HG03432 (cell line): Measurements from ENCODE around the gene NPR2.

Source experiments
- ATAC-seq: cut with Tn5 transposase; IDR thresholded peaks from one replicate; pipeline ENCODE4 v1.9.1; 2021; ENCODE audit warnings: mild to moderate bottlenecking, moderate library complexity; ENCODE audit not compliant: unreplicated experiment

Gene NPR2

DNA sequence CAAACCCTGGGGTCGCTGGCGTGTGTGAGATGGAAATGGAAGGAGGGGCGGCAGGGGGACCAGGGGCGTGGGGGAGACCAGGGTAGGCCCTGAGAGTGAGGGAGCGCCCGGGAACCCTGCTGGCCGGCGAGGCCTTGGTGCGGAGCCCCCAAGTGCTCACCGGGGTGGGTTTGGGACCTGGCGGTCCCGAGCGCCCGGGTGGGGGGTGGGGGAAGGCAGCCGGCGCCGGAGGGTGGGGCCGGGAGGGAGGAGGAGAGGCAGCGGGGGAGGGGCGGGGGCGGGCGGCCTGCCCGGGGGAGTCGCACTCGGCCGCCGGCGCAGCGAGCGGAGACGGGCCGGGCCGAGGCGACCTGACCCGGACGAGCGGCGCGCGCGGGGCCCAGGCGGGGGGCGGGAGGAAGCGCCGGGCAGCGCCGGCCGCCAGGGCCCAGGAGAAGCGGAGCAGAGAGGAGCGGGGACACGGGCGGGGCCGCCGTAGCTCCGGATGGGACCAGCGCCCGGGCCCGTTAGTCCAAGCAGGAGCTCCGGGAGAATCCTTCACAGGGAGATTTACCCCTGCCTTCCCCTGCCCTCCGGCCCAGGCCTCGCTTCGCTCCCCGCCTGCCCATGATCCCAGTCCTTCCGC, at the start of gene NPR2:
Gene NPR2 (plus strand): TSS at position 295 of the 625 bp plus-strand sequence. CDS start 818 bp downstream, outside the sequence.
- ATAC-seq: no peak

DNA sequence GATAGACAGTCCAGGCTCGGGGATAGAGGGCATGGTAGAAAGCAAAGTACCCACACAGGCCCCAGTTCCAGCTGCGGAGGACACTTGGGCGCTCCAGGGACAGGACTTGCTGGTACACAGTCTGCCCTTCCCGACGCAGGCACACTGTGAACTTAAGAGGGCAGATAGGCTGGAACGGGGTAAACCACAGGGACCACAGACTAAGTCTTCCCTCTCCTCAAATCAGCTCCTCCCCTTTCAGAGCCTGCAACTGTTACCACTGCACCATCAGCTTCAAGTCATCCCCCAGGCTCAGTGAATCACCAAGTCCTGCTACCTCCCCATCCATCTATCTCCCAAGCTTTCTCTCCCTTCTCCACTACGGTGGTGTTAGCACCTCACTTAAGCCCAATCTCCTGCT, 49.7 kb upstream of the NPR2 start:
- ATAC-seq: no peak

DNA sequence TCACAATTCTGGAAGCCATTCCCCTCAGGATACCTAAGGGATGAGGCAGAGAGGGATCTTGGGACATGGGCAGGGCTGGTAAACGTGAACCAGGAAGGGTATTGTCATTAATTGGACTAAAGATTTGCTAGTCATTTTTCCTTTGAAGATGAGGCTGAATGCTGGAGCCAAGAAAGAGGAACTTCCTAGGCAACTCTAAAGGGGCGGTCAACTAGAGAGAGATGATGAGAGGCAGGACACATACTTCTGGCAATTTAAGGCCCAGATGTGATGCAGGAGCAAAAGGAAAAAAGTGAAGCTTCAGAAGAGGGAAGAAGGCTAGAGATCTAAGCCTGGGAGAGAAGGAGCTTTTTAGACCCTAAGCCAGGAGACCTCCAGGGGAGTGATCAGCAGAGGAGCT, 47.9 kb upstream of the NPR2 start:
- ATAC-seq: no peak

GRCh38 chr9:35743880-35744518, 47.4 kb upstream of the NPR2 start:
- ATAC-seq: no peak

- no peak for ATAC-seq
Observed at GRCh38 chr9:35745569-35745968, 45.8 kb upstream of the NPR2 start.

DNA sequence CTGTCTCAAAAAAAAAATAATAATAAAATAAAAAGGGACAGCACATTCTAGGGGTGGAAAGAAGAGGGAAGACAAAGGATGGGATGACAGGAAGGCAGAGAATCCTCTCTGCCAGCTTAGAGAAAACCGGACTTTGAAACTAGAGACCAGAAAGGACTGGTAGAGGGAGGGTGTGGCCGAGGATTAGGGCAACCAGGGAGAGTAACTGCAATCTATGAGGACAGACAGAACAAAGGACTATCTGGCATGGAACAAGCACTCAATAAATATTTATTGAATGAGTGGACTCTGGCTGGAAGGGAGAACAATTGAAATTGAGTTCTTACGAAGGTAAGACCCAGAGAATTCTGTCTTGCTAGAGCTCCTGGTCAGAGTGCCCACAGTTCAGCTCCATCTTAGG, 44.8 kb upstream of the NPR2 start:
- no peak for ATAC-seq

DNA sequence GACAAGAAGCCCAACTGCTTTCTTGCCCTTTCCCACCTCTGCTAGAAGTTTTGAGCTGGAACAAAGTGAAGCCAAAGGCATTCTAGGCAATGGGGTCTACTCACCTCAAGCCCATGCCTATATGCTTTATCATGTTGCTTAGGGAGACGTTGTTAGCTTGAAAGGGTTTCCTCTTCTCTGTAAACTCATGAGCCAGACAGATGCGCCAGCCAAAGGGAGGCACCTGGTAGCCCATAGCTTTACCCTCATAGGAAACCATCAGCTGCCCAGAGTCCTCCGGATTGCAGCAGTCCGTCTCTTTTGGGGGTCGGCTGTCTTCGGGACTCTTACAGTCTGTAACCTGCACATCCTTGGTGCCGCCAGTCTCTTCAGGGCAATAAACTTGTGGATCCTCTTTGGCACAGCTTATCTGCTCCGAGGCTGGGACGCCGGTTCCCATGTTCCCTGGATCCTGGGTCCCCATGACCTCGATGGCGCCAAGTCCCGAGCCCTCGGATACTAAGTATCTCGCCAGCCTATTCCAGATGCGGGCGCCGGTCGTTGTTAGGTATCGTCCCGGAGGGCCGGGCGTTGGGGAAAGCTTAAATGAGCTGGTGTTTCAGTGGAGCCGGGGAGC, 43.0 kb upstream of the NPR2 start:
- no peak for ATAC-seq

DNA sequence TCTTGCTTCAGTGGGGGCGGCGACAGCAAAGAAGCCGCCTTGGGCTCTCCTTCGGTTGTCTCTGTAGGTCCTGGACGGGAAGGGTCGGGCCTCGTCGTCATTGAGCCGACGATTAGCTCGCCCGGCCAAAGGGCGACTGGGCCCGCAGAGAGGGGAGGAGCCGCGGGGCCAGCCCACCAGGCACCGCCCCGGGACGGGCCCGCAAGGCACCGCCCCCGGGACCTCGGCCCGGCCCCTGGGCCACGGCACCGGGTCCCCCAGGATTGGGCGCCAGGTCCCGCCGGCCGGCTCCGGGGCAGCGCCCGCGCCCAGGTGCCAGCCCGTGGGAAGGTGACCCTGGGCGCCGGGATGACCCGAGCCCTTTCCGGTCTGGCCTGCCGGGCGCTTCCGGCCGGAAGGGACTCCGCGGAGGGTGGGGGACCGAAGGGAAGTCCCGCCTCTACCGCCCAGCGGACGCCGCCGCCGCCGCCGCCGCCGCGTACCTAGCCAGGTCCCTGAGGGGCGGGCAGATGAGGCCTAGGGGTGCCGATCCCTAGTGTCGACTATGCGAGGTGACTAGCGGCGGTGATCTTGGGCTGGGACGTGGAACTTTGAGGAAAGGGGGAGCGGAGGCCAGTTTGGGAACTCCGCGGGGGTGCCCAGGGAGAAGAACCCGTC, 42.4 kb upstream of the NPR2 start, which contains the start of the genes GBA2 and RGP1:
Gene GBA2 (minus strand): TSS at position 371 of the 657 bp plus-strand sequence. CDS start 524 bp downstream, outside the sequence.
Gene RGP1 (plus strand): TSS at position 430 of the 657 bp plus-strand sequence. CDS start 469 bp downstream, outside the sequence.
- peak; percentile 89 for ATAC-seq

GRCh38 chr9:35749515-35750255, 41.7 kb upstream of the NPR2 start:
- peak; percentile 32 for ATAC-seq

GRCh38 chr9:35750256-35750531, 41.2 kb upstream of the NPR2 start:
- ATAC-seq: no peak

- ATAC-seq: no peak
Observed at GRCh38 chr9:35753466-35753865, 37.9 kb upstream of the NPR2 start.

GRCh38 chr9:35754264-35754663, 37.1 kb upstream of the NPR2 start, which contains the start of gene MSMP:
MSMP (minus strand) TSS chr9:35754276; CDS start chr9:35754129, 147 bp downstream.
- ATAC-seq: no peak

DNA sequence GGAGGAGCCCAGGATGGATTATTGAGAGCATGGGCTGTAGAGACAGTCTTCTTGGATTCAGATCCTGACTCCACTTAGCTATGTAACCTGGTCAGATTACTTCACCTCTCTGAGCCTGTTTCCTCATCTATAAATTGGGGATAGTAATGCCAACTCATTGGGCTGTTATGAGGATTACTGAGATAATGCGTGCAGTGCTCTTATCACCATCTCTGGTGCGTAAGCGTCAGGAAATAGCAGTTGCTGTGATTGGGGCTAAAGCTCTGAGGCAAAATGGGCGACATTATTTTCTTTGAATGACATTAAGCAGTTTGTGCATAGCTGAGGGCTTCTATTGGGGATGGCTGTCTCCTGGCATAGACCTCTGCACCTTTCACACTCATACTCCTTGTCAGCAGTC, 36.3 kb upstream of the NPR2 start:
- ATAC-seq: no peak

- ATAC-seq: peak; percentile 72
Observed at GRCh38 chr9:35756275-35757225, 34.8 kb upstream of the NPR2 start.

- ATAC-seq: peak; percentile 48
Observed at GRCh38 chr9:35757226-35757891, 34.0 kb upstream of the NPR2 start.

GRCh38 chr9:35757892-35758275, 33.5 kb upstream of the NPR2 start:
- ATAC-seq: no peak

DNA sequence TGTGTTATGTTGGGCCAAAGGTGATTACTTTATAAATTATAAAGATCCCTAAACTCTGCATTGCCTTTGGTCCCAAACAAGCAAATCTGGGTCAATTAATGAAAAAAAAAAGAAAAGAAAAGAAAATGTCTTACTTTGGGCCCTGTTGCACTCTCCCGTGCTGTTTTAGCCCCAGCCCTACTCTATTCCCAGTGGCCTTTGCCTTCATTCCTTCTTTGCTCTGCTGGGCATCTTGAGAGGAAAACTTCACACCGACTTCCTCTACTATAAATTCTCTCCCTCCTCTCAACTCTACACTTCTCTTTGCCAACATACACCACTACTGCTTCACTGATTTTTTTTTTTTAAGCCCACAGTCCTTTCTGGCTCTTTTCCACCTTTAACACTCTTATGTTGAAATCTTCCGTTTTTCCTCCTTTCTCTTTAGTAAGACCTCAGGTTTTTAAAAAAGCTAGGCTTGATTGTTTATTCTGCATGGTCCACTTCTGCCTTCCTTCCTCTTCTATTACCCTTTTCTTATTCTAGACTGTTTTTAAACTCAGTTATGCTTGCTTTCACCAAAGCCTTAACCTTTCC, 32.8 kb upstream of the NPR2 start:
- ATAC-seq: no peak

DNA sequence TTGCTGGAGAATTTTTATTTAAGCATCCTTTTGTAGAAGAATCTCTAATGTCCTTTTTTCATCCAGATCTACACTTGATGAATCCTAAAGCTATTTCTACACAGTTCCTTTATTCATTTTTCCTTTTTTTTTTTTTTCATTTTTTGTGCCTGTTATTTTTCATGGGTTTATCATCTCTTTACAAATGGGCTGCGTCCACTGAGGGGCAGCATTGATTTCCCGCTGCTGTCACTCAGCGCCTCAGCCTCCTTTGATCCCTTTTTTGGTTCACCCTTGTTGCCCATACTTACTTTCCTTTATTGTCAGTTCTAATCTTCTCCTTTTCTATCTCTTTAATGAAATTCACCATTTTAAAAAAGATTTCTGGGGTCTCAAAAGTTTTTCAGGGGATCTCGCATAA, 31.6 kb upstream of the NPR2 start:
- no peak for ATAC-seq

GRCh38 chr9:35760651-35761050, 30.7 kb upstream of the NPR2 start:
- ATAC-seq: no peak
